Gastrocnemius medialis (tissue), 4 donors: ENCODE data around the gene COL10A1.

Experiments used
- POLR2A ChIP-seq, 2 donors: fragments of 450-650 bp; IDR thresholded peaks; one replicate each; pipeline ENCODE4 v1.6.1; 2017; ENCODE audit warnings: antibody characterized with exemption in 2 of 2, mild to moderate bottlenecking in 2 of 2, moderate library complexity in 2 of 2
- TF ChIP-seq, protein P1 (sequence below), 5 experiments: fragments of 450-650 bp in 3 of 5; fragments of 200-600 bp in 2 of 5; sonication (generic) in 2 of 5; IDR thresholded peaks in 4 of 5; conservative IDR thresholded peaks in 1 of 5; 1 replicate in 4 of 5; 2 replicates in 1 of 5; pipeline ENCODE4 v1.5.1; 2016 to 2019; ENCODE audit warnings: antibody characterized with exemption in 5 of 5, mild to moderate bottlenecking in 3 of 5, moderate library complexity in 3 of 5

DNA sequence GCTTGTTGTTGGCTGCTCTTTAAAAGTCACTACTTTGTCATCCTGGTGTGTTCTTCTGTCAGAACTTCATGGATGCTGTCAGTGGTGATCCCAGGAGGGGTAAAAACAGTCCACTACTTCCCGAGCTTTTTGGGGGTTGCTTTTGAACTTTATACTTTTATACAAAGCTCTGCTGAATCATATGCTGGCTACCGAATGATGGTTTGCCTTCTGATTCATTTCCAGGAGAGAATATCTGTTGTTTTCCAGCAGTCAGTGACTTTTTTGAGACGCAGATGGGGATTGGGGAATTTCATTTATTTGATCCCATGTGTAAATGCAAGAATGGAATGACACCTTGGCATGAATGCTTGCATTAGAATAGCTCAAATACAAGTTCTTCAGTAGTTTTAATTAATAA, 32.7 kb upstream of the COL10A1 start:
- TF ChIP-seq, protein P1, sequence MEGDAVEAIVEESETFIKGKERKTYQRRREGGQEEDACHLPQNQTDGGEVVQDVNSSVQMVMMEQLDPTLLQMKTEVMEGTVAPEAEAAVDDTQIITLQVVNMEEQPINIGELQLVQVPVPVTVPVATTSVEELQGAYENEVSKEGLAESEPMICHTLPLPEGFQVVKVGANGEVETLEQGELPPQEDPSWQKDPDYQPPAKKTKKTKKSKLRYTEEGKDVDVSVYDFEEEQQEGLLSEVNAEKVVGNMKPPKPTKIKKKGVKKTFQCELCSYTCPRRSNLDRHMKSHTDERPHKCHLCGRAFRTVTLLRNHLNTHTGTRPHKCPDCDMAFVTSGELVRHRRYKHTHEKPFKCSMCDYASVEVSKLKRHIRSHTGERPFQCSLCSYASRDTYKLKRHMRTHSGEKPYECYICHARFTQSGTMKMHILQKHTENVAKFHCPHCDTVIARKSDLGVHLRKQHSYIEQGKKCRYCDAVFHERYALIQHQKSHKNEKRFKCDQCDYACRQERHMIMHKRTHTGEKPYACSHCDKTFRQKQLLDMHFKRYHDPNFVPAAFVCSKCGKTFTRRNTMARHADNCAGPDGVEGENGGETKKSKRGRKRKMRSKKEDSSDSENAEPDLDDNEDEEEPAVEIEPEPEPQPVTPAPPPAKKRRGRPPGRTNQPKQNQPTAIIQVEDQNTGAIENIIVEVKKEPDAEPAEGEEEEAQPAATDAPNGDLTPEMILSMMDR (IDR thresholded peaks at IDR 0.05 in 4 of 5, conservative IDR thresholded peaks at IDR 0.05 in 1 of 5) = no peak
- TF ChIP-seq POLR2A (IDR thresholded peaks at IDR 0.05) = no peak
